GM12878 (cell line): ENCODE data around the gene DOCK2. TPM values are rescaled to one million over a fixed set of nuclear protein-coding genes. Genes with fewer than 3 reads are reported as not detected.

Experiments used
- ATAC-seq: fragments of 200-7000 bp; cut with Tn5 transposase; 3 replicates; pipeline ENCODE4 v1.9.1; 2020; ENCODE audit warnings: mild to moderate bottlenecking, moderate library complexity
- BruUV-seq: library from RNA; stranded (reverse); fragments of 400-500 nt; replicated peaks from 2 replicates; lab custom pipeline; 2021; lab: Mats Ljungman, UMichigan
- CTCF ChIA-PET: fragments of 300-600 bp; sonication (Branson Sonifier 250); formaldehyde crosslinking; extraction: SDS; loops from one replicate; lab custom pipeline; 2021; ENCODE audit warnings: inconsistent platforms; lab: Yijun Ruan, JAX
- POLR2A ChIA-PET: fragments of 350-600 bp; formaldehyde crosslinking; extraction: SDS; loops from one replicate; lab custom pipeline; 2021; ENCODE audit warnings: inconsistent platforms; lab: Charles Lee
- RAD21 ChIA-PET: fragments of 300-600 bp; sonication (Branson Sonifier 250); formaldehyde crosslinking; loops from one replicate; lab custom pipeline; 2023; ENCODE audit warnings: antibody characterized with exemption; ENCODE audit not compliant: unreplicated experiment; lab: Charles Lee
- SMC1A ChIA-PET: fragments of 300-600 bp; sonication (Branson Sonifier 250); formaldehyde crosslinking; loops from one replicate; lab custom pipeline; 2023; ENCODE audit not compliant: unreplicated experiment, uncharacterized antibody; lab: Charles Lee
- DNase-seq: peaks from one replicate; pipeline ENCODE4 v3.0.0-alpha.2; 2011; ENCODE audit warnings: low read depth, low spot score
- FAIRE-seq: peaks from 3 replicates; lab custom pipeline; 2011; peaks lifted over from hg19 to GRCh38; lab: Jason Lieb, UNC
- H2AFZ ChIP-seq: 2 replicates; pipeline ENCODE4 v1.6.0; 2011; ENCODE audit warnings: low read depth, low read length, control low read depth; ENCODE audit not compliant: control insufficient read depth
- H3K27ac ChIP-seq: 2 replicates; pipeline ENCODE4 v1.5.1; 2011; ENCODE audit warnings: control low read depth; ENCODE audit not compliant: control insufficient read depth, insufficient read depth
- H3K27me3 ChIP-seq, 2 experiments: replicated peaks in 1 of 2; 2 replicates each; pipeline versions ENCODE4 v1.6.0 to v1.6.1; 2011; ENCODE audit warnings: low read length in 1 of 2; ENCODE audit not compliant: control insufficient read depth in 2 of 2, insufficient read depth in 2 of 2
- H3K36me3 ChIP-seq, 2 experiments: 2 replicates each; pipeline ENCODE4 v1.5.1; 2011; ENCODE audit warnings: low read length in 1 of 2; ENCODE audit not compliant: control insufficient read depth in 2 of 2, insufficient read depth in 2 of 2
- H3K4me1 ChIP-seq: 2 replicates; pipeline ENCODE4 v1.6.1; 2011; ENCODE audit warnings: mild to moderate bottlenecking, low read length, moderate library complexity, mixed read lengths; ENCODE audit not compliant: control insufficient read depth, insufficient read depth
- H3K4me2 ChIP-seq: 2 replicates; pipeline ENCODE4 v1.6.0; 2011; ENCODE audit warnings: control low read depth; ENCODE audit not compliant: control insufficient read depth, insufficient read depth
- H3K4me3 ChIP-seq: fragments of 200-600 bp; sonication (generic); 2 replicates; pipeline ENCODE4 v1.5.1; 2016
- H3K79me2 ChIP-seq: 2 replicates; pipeline ENCODE4 v1.6.0; 2011; ENCODE audit warnings: low read length; ENCODE audit not compliant: control insufficient read depth, insufficient read depth
- H3K9ac ChIP-seq: 2 replicates; pipeline ENCODE4 v1.8.0; 2011; ENCODE audit warnings: low read length, control low read depth, mixed read lengths; ENCODE audit not compliant: control insufficient read depth, insufficient read depth
- H3K9me3 ChIP-seq: replicated peaks from 3 replicates; pipeline ENCODE4 v1.5.1; 2011; ENCODE audit warnings: mild to moderate bottlenecking, low read length; ENCODE audit not compliant: control insufficient read depth, insufficient read depth
- H4K20me1 ChIP-seq: 2 replicates; pipeline ENCODE4 v1.6.0; 2011; ENCODE audit not compliant: control insufficient read depth, insufficient read depth
- ASH2L ChIP-seq: fragments of 300-600, 200-600 bp; sonication (generic); IDR thresholded peaks from 2 replicates; pipeline ENCODE4 v1.6.1; 2017; ENCODE audit warnings: low read depth, mild to moderate bottlenecking, borderline replicate concordance
- FOS ChIP-seq: IDR thresholded peaks from 3 replicates; pipeline ENCODE4 v1.6.1; 2011; ENCODE audit warnings: borderline replicate concordance; ENCODE audit not compliant: insufficient read length; ENCODE audit errors: extremely low read depth
- IKZF1 ChIP-seq: fragments of 450-650 bp; conservative IDR thresholded peaks from 2 replicates; pipeline ENCODE4 v1.6.1; 2017; ENCODE audit warnings: antibody characterized with exemption, mild to moderate bottlenecking
- POU2F2 ChIP-seq: IDR thresholded peaks from 3 replicates; pipeline ENCODE4 v1.6.1; 2011; ENCODE audit warnings: low read depth, mild to moderate bottlenecking, low read length, borderline replicate concordance
- TARDBP ChIP-seq: IDR thresholded peaks from 2 replicates; pipeline ENCODE4 v1.6.1; 2016; ENCODE audit warnings: borderline replicate concordance
- YBX1 ChIP-seq: fragments of 450-650 bp; IDR thresholded peaks from 2 replicates; pipeline ENCODE4 v1.6.1; 2016; ENCODE audit warnings: antibody characterized with exemption
- WGBS: methylation state at CpG from one replicate; pipeline ENCODE4 v1.1.6; 2016; ENCODE audit warnings: low lambda C conversion rate; ENCODE audit not compliant: insufficient replicate concordance, insufficient coverage; ENCODE audit errors: missing lambda C conversion rate; 5-methylcytosine and 5-hydroxymethylcytosine counted together
- in situ Hi-C: fragments of 300-500 bp; cut with MboI; formaldehyde crosslinking; loops from 9 replicates; pipeline ENCODE4 v1.14.3; 2018; ENCODE audit warnings: mixed read lengths
- intact Hi-C: fragments of 100-400 bp; cut with micrococcal nuclease; formaldehyde crosslinking; loops from one replicate; pipeline ENCODE4 v1.14.2; 2022; ENCODE audit not compliant: unreplicated experiment
- polyA plus RNA-seq, 11 experiments: library from polyadenylated mRNA; depleted of rRNA in 4 of 11; unstranded in 6 of 11; stranded (reverse) in 5 of 11; fragments of >200 nt; fragmentation: Nextera tagmentation in 4 of 11; fragmentation: Illumina TruSeq in 1 of 11; extraction: Ambion mirVana in 4 of 11; extraction: Trizol in 1 of 11; gene quantifications; 1 replicate in 1 of 11; 2 replicates in 10 of 11; pipeline versions ENCODE4 v1.2.1 to v1.2.3, GENCODE V29; 2011 to 2016; ENCODE audit warnings: inconsistent platforms in 2 of 11, missing spikeins in 2 of 11, low read depth in 1 of 11
- total RNA-seq, 4 experiments: library from RNA; depleted of rRNA in 3 of 4; stranded (reverse); fragments of >200 nt in 3 of 4; fragmentation: Illumina TruSeq in 1 of 4; extraction: Trizol in 1 of 4; gene quantifications; 2 replicates each; pipeline versions ENCODE4 v1.2.1 to v1.2.3, GENCODE V29; 2013 to 2021
- TF ChIP-seq, protein P1 (sequence below): fragments of 150-350 bp; IDR thresholded peaks from 2 replicates; pipeline ENCODE4 v1.6.1; 2014; ENCODE audit warnings: mild to moderate bottlenecking, low read depth, low read length
- TF ChIP-seq, protein P2 (sequence below): IDR thresholded peaks from 2 replicates; pipeline ENCODE4 v1.6.1; 2012; ENCODE audit warnings: improper control_type of control experiment, low read depth, low read length; ENCODE audit not compliant: insufficient replicate concordance

DOCK2 gene
- total and polyA plus RNA-seq, 10 of the 15 experiments (the other 5 are each of a cell fraction or from before 2014, with no cell fraction given) = 34.2 to 192 (median 118) TPM

DNA sequence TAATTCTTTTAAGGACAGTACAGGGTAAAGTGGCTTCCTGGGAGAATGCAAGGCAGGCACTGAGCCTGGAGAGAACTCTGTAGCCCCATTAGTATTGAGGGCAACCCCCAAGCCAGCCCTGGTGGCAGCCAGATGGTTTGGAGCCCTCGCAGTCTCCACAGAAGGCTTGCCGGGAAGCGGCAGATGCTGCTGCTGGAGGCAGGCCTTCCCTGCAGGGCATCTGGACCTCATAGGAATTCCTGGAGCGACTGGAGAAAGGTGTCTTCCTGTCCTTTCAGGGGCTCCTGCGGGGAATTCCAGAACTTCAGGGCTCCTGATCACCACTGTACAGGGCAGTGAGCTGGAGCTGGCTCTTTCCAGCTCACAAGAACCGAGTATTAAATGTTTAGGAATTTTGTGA, 175.7 kb downstream of the DOCK2 start:
- no peak for ATAC-seq
- no peak overlapping the region for H3K9ac ChIP-seq
- DNase-seq = no peak
- in situ Hi-C loops (no loop called here), intact Hi-C loops (no loop called here)
- no peak overlapping the region for H3K4me3 ChIP-seq
- H3K27me3 ChIP-seq = no peaks in the 10 kb centered on the region
- no TSS peak for BruUV-seq
- ChIA-PET CTCF (no interaction called here), SMC1A (interaction anchor here (1.2 to 9.3 kb wide), 2 partner anchors 9 to 15 kb away, joined by 3 to 54 read pairs; no protein-coding TSS in a partner anchor), POLR2A (no interaction called here), RAD21 (no interaction called here)
- H2AFZ ChIP-seq = no peak overlapping the region
- H3K9me3 ChIP-seq = no peaks in the 10 kb centered on the region
- no peaks in the 10 kb centered on the region for H4K20me1 ChIP-seq
- no peak overlapping the region for H3K4me2 ChIP-seq
- peaks cover 7% of the 10 kb centered on the region; the same call in 1 of the 2 replicates for H3K4me1 ChIP-seq
- H3K36me3 ChIP-seq = peaks cover 16 to 56% of the 10 kb centered on the region in 2 experiments
- FAIRE-seq = no peak
- 99% methylated on average over 6 of the region's 6 CpGs for WGBS
- H3K27ac ChIP-seq = no peak overlapping the region
- peaks cover 7% of the 10 kb centered on the region for H3K79me2 ChIP-seq
- TF ChIP-seq ASH2L (no peak), YBX1 (no peak), FOS (no peak), TARDBP (no peak), POU2F2 (no peak), IKZF1 (no peak)
- TF ChIP-seq, protein P1, sequence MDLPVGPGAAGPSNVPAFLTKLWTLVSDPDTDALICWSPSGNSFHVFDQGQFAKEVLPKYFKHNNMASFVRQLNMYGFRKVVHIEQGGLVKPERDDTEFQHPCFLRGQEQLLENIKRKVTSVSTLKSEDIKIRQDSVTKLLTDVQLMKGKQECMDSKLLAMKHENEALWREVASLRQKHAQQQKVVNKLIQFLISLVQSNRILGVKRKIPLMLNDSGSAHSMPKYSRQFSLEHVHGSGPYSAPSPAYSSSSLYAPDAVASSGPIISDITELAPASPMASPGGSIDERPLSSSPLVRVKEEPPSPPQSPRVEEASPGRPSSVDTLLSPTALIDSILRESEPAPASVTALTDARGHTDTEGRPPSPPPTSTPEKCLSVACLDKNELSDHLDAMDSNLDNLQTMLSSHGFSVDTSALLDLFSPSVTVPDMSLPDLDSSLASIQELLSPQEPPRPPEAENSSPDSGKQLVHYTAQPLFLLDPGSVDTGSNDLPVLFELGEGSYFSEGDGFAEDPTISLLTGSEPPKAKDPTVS = no peak
- TF ChIP-seq, protein P2, sequence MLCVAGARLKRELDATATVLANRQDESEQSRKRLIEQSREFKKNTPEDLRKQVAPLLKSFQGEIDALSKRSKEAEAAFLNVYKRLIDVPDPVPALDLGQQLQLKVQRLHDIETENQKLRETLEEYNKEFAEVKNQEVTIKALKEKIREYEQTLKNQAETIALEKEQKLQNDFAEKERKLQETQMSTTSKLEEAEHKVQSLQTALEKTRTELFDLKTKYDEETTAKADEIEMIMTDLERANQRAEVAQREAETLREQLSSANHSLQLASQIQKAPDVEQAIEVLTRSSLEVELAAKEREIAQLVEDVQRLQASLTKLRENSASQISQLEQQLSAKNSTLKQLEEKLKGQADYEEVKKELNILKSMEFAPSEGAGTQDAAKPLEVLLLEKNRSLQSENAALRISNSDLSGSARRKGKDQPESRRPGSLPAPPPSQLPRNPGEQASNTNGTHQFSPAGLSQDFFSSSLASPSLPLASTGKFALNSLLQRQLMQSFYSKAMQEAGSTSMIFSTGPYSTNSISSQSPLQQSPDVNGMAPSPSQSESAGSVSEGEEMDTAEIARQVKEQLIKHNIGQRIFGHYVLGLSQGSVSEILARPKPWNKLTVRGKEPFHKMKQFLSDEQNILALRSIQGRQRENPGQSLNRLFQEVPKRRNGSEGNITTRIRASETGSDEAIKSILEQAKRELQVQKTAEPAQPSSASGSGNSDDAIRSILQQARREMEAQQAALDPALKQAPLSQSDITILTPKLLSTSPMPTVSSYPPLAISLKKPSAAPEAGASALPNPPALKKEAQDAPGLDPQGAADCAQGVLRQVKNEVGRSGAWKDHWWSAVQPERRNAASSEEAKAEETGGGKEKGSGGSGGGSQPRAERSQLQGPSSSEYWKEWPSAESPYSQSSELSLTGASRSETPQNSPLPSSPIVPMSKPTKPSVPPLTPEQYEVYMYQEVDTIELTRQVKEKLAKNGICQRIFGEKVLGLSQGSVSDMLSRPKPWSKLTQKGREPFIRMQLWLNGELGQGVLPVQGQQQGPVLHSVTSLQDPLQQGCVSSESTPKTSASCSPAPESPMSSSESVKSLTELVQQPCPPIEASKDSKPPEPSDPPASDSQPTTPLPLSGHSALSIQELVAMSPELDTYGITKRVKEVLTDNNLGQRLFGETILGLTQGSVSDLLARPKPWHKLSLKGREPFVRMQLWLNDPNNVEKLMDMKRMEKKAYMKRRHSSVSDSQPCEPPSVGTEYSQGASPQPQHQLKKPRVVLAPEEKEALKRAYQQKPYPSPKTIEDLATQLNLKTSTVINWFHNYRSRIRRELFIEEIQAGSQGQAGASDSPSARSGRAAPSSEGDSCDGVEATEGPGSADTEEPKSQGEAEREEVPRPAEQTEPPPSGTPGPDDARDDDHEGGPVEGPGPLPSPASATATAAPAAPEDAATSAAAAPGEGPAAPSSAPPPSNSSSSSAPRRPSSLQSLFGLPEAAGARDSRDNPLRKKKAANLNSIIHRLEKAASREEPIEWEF = no peak
- TF ChIP-seq, all 136 proteins: peak for 0
